SK-N-SH (cell line): Measurements from ENCODE around the gene EDN1. TPM values are rescaled to one million over a fixed set of nuclear protein-coding genes. Genes with fewer than 3 reads are reported as not detected.

ENCODE experiments used
- CTCF ChIA-PET: fragments of 300-600, 350-600 bp; formaldehyde crosslinking; extraction: SDS; loops from one replicate; lab custom pipeline; 2021; lab: Yijun Ruan, JAX
- POLR2A ChIA-PET: fragments of 350-600 bp; sonication (Branson Sonifier 250); formaldehyde crosslinking; extraction: SDS; loops from one replicate; lab custom pipeline; 2020; ENCODE audit warnings: antibody characterized with exemption, inconsistent platforms; lab: Yijun Ruan, JAX
- DNase-seq: peaks from one replicate; pipeline ENCODE4 v3.0.0; 2012
- H2AFZ ChIP-seq: fragments of 200-600 bp; sonication (generic); 2 replicates; pipeline ENCODE4 v1.8.1; 2016; ENCODE audit warnings: antibody characterized with exemption, mild to moderate bottlenecking, low read depth
- H3F3A ChIP-seq: fragments of 200-600 bp; sonication (generic); replicated peaks from 2 replicates; pipeline ENCODE3; 2016; ENCODE audit warnings: antibody characterized with exemption, mild to moderate bottlenecking; ENCODE audit not compliant: insufficient read depth
- H3K27ac ChIP-seq, 2 experiments: fragments of 200-500 bp in 1 of 2; fragments of 200-600 bp in 1 of 2; sonication (Bioruptor generic) in 1 of 2; sonication (generic), shearing (Covaris generic) in 1 of 2; 2 replicates each; pipeline versions ENCODE4 v1.5.1 to v1.6.1; 2014 to 2016; ENCODE audit warnings: low read depth in 2 of 2, inconsistent platforms in 1 of 2, low read length in 1 of 2, mild to moderate bottlenecking in 1 of 2, mixed read lengths in 1 of 2
- H3K27me3 ChIP-seq: fragments of 200-600 bp; sonication (generic), shearing (Covaris generic); 2 replicates; pipeline ENCODE4 v1.6.1; 2016; ENCODE audit warnings: mixed run types; ENCODE audit not compliant: insufficient read depth
- H3K36me3 ChIP-seq, 2 experiments: fragments of 200-500 bp in 1 of 2; fragments of 200-600 bp in 1 of 2; sonication (Bioruptor generic) in 1 of 2; sonication (generic) in 1 of 2; replicated peaks in 1 of 2; 2 replicates each; pipeline versions ENCODE3 to v1.5.1; 2014 to 2016; ENCODE audit warnings: low read length in 1 of 2, mild to moderate bottlenecking in 1 of 2; ENCODE audit not compliant: insufficient read depth in 2 of 2, control insufficient read depth in 1 of 2
- H3K4me1 ChIP-seq, 2 experiments: fragments of 200-500 bp in 1 of 2; fragments of 200-600 bp in 1 of 2; sonication (Bioruptor generic) in 1 of 2; sonication (generic), shearing (Covaris generic) in 1 of 2; 2 replicates each; pipeline versions ENCODE4 v1.5.1 to v1.6.1; 2014 to 2016; ENCODE audit warnings: low read depth in 1 of 2, low read length in 1 of 2, mixed run types in 1 of 2; ENCODE audit not compliant: insufficient read depth in 2 of 2, control insufficient read depth in 1 of 2
- H3K4me2 ChIP-seq: fragments of 200-600 bp; sonication (generic), shearing (Covaris generic); 2 replicates; pipeline ENCODE4 v1.6.1; 2017; ENCODE audit warnings: mixed run types
- H3K4me3 ChIP-seq, 2 experiments: fragments of 200-500 bp in 1 of 2; fragments of 200-600 bp in 1 of 2; sonication (Bioruptor generic) in 1 of 2; sonication (generic), shearing (Covaris generic) in 1 of 2; 2 replicates each; pipeline versions ENCODE4 v1.5.1 to v1.8.1; 2014 to 2016; ENCODE audit warnings: low read depth in 2 of 2, inconsistent platforms in 1 of 2, low read length in 1 of 2, mild to moderate bottlenecking in 1 of 2, mixed read lengths in 1 of 2, moderate library complexity in 1 of 2
- H3K79me2 ChIP-seq: fragments of 200-600 bp; sonication (generic); 2 replicates; pipeline ENCODE4 v1.8.1; 2017; ENCODE audit warnings: mild to moderate bottlenecking; ENCODE audit not compliant: insufficient read depth
- H3K9ac ChIP-seq: fragments of 200-600 bp; sonication (generic); 2 replicates; pipeline ENCODE4 v1.6.1; 2017; ENCODE audit warnings: mixed run types
- H3K9me2 ChIP-seq: fragments of 200-600 bp; sonication (generic); 2 replicates; pipeline ENCODE4 v1.6.1; 2017; ENCODE audit warnings: mixed run types
- H3K9me3 ChIP-seq: fragments of 200-600 bp; sonication (generic); 2 replicates; pipeline ENCODE4 v1.6.1; 2017; ENCODE audit warnings: mixed run types, mild to moderate bottlenecking, moderate library complexity
- H4K20me1 ChIP-seq: fragments of 200-600 bp; sonication (generic); 2 replicates; pipeline ENCODE4 v1.6.1; 2017; ENCODE audit warnings: mild to moderate bottlenecking, mixed run types; ENCODE audit not compliant: insufficient read depth
- CHD2 ChIP-seq: fragments of 150-350 bp; IDR thresholded peaks from 2 replicates; pipeline ENCODE4 v1.6.1; 2018; ENCODE audit warnings: low read length; ENCODE audit not compliant: partially characterized antibody
- ELF1 ChIP-seq: IDR thresholded peaks from 2 replicates; pipeline ENCODE4 v1.4.0; 2012
- EP300 ChIP-seq, 2 experiments: IDR thresholded peaks; 2 replicates each; pipeline versions ENCODE4 v1.4.0 to v1.6.1; 2012; ENCODE audit warnings: borderline replicate concordance in 1 of 2, low read depth in 1 of 2, low read length in 1 of 2
- FOXM1 ChIP-seq: IDR thresholded peaks from 2 replicates; pipeline ENCODE4 v1.4.0; 2012; ENCODE audit warnings: low read depth, mild to moderate bottlenecking
- GATA2 ChIP-seq: sonication (generic); formaldehyde crosslinking; IDR thresholded peaks from 2 replicates; pipeline ENCODE4 v1.5.0; 2020; ENCODE audit warnings: mild to moderate bottlenecking, missing genetic modification reagents
- NRF1 ChIP-seq: IDR thresholded peaks from 2 replicates; pipeline ENCODE4 v1.6.1; 2012; ENCODE audit warnings: low read depth, mild to moderate bottlenecking, low read length
- POLR2AphosphoS5 ChIP-seq: IDR thresholded peaks from 2 replicates; pipeline ENCODE4 v1.6.1; 2012; ENCODE audit warnings: low read depth, low read length
- RAD21 ChIP-seq: IDR thresholded peaks from 2 replicates; pipeline ENCODE4 v1.6.1; 2012; ENCODE audit warnings: mild to moderate bottlenecking, low read length
- RXRA ChIP-seq: IDR thresholded peaks from 2 replicates; pipeline ENCODE4 v1.4.0; 2012; ENCODE audit warnings: low read depth, mild to moderate bottlenecking, borderline replicate concordance
- SIN3A ChIP-seq: IDR thresholded peaks from 2 replicates; pipeline ENCODE4 v1.6.1; 2012; ENCODE audit warnings: low read depth, mild to moderate bottlenecking, low read length, moderate library complexity, borderline replicate concordance
- SMC3 ChIP-seq: IDR thresholded peaks from 2 replicates; pipeline ENCODE4 v1.6.1; 2012; ENCODE audit warnings: low read depth, low read length, improper control_type of control experiment
- TAF1 ChIP-seq: IDR thresholded peaks from 2 replicates; pipeline ENCODE4 v1.6.1; 2012; ENCODE audit warnings: low read depth, mild to moderate bottlenecking, low read length, moderate library complexity, borderline replicate concordance
- YY1 ChIP-seq: IDR thresholded peaks from 2 replicates; pipeline ENCODE4 v1.4.0; 2012; ENCODE audit warnings: low read depth, mild to moderate bottlenecking
- WGBS: methylation state at CpG from one replicate; pipeline ENCODE4 v1.1.6; 2017; ENCODE audit warnings: low lambda C conversion rate; 5-methylcytosine and 5-hydroxymethylcytosine counted together
- polyA plus RNA-seq, 3 experiments: library from polyadenylated mRNA; depleted of rRNA; stranded (reverse); fragments of >200 nt; gene quantifications; 2 replicates each; pipeline ENCODE4 v1.2.3, GENCODE V29; 2012
- TF ChIP-seq, protein P1 (sequence below): fragments of 150-350 bp; IDR thresholded peaks from 2 replicates; pipeline ENCODE4 v1.6.1; 2017; ENCODE audit warnings: antibody characterized with exemption, low read length, low read depth, borderline replicate concordance
- TF ChIP-seq, protein P2 (sequence below): IDR thresholded peaks from 2 replicates; pipeline ENCODE4; 2012
- TF ChIP-seq, protein P3 (sequence below): IDR thresholded peaks from 2 replicates; pipeline ENCODE4 v1.6.1; 2012; ENCODE audit warnings: mild to moderate bottlenecking, low read depth, low read length, moderate library complexity

The EDN1 gene
- polyA plus RNA-seq, 1 of the 3 experiments (the other 2 are of a cell fraction): 1.3 TPM

DNA sequence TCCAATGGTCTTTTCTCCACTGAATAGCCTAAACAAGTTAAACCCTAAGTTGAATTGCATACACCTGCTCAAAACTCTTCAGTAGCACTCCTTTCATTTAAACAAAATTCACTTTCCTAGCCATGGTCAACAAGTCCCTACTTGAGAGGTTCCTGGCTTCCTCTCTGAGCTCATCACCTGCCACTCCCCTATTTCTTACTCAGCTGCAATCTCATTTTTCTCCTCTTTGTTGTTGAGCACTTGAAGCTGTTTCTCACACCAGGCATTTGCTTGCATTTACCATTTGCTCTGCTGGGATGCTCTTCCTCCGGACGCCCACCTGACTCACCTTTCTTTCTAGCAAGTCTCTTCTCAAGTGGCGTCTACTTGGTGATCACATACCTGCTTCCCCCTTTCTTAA lies 38.5 kb downstream of the EDN1 start:
- TF ChIP-seq, protein P1, sequence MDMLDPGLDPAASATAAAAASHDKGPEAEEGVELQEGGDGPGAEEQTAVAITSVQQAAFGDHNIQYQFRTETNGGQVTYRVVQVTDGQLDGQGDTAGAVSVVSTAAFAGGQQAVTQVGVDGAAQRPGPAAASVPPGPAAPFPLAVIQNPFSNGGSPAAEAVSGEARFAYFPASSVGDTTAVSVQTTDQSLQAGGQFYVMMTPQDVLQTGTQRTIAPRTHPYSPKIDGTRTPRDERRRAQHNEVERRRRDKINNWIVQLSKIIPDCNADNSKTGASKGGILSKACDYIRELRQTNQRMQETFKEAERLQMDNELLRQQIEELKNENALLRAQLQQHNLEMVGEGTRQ: no peak
- no peak for TF ChIP-seq EP300 (IDR thresholded peaks at IDR 0.05; ENCODE audit: borderline replicate concordance in 1 of 2, low read depth in 1 of 2, low read length in 1 of 2)
- no peak for TF ChIP-seq POLR2AphosphoS5
- no peak for TF ChIP-seq SMC3
- TF ChIP-seq, protein P2, sequence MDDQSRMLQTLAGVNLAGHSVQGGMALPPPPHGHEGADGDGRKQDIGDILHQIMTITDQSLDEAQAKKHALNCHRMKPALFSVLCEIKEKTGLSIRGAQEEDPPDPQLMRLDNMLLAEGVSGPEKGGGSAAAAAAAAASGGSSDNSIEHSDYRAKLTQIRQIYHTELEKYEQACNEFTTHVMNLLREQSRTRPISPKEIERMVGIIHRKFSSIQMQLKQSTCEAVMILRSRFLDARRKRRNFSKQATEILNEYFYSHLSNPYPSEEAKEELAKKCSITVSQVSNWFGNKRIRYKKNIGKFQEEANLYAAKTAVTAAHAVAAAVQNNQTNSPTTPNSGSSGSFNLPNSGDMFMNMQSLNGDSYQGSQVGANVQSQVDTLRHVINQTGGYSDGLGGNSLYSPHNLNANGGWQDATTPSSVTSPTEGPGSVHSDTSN: no peak
- no peak for TF ChIP-seq RXRA
- no peak for TF ChIP-seq TAF1
- TF ChIP-seq CHD2: no peak
- no peak for TF ChIP-seq ELF1
- TF ChIP-seq SIN3A: no peak
- TF ChIP-seq, protein P3, sequence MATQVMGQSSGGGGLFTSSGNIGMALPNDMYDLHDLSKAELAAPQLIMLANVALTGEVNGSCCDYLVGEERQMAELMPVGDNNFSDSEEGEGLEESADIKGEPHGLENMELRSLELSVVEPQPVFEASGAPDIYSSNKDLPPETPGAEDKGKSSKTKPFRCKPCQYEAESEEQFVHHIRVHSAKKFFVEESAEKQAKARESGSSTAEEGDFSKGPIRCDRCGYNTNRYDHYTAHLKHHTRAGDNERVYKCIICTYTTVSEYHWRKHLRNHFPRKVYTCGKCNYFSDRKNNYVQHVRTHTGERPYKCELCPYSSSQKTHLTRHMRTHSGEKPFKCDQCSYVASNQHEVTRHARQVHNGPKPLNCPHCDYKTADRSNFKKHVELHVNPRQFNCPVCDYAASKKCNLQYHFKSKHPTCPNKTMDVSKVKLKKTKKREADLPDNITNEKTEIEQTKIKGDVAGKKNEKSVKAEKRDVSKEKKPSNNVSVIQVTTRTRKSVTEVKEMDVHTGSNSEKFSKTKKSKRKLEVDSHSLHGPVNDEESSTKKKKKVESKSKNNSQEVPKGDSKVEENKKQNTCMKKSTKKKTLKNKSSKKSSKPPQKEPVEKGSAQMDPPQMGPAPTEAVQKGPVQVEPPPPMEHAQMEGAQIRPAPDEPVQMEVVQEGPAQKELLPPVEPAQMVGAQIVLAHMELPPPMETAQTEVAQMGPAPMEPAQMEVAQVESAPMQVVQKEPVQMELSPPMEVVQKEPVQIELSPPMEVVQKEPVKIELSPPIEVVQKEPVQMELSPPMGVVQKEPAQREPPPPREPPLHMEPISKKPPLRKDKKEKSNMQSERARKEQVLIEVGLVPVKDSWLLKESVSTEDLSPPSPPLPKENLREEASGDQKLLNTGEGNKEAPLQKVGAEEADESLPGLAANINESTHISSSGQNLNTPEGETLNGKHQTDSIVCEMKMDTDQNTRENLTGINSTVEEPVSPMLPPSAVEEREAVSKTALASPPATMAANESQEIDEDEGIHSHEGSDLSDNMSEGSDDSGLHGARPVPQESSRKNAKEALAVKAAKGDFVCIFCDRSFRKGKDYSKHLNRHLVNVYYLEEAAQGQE: no peak
- TF ChIP-seq FOXM1: no peak

DNA sequence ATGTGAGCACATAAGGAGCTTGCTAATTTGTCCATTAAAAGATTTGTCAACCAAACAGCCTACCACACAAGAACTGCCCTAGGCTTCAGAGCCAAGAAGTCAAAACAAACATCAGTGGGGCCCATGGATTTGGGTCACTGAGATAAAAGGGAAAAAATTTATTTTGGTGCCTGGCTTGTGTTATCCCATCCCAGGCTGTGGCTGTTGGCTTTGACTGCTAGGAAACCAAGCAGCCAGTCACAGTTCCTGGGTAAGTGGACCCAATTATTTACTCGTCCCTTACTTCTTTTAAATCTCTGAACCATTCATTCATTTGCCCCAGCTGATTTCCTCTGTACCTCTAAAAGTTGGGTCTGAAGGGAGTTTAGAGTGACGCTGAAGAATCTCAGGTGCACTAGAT lies 41.3 kb downstream of the EDN1 start:
- Histone ChIP-seq H3K4me2 (no peak overlapping the region), H3K27me3 (no peaks in the 10 kb centered on the region), H3K9me3 (no peaks in the 10 kb centered on the region), H3K4me1 (0 out of 4 replicates have a peak, but pooled peaks cover 0 to 8% of the 10 kb centered on the region in 2 experiments), H3K4me3 (no peak overlapping the region), H4K20me1 (no peaks in the 10 kb centered on the region), H3K79me2 (no peaks in the 10 kb centered on the region), H3K9ac (no peak overlapping the region), H3K27ac (no peak overlapping the region), H2AFZ (no peak overlapping the region), H3K9me2 (no peaks in the 10 kb centered on the region), H3K36me3 (no peaks in the 10 kb centered on the region), H3F3A (no peaks in the 10 kb centered on the region)
- CTCF ChIA-PET: interaction anchor here (1.4 to 1.5 kb wide), 2 partner anchors 11 to 275 kb away, joined by 4 to 6 read pairs; no protein-coding TSS in a partner anchor
- WGBS: 53% methylated on average over 2 of the region's 2 CpGs
- DNase-seq: peak; percentile 47
- TF ChIP-seq GATA2: no peak
- TF ChIP-seq NRF1: no peak
- TF ChIP-seq SIN3A: no peak
- TF ChIP-seq CHD2: no peak
- no peak for TF ChIP-seq YY1
- no peak for TF ChIP-seq RAD21
- POLR2A ChIA-PET: no interaction called here

More for the DNA sequence above, 38.5 kb downstream of the EDN1 start:
- Histone ChIP-seq H3K9ac (no peak overlapping the region), H3K36me3 (no peaks in the 10 kb centered on the region), H3K27ac (no peak overlapping the region), H3F3A (no peaks in the 10 kb centered on the region), H2AFZ (no peak overlapping the region), H3K79me2 (no peaks in the 10 kb centered on the region), H3K9me3 (no peaks in the 10 kb centered on the region), H3K4me3 (no peak overlapping the region), H4K20me1 (no peaks in the 10 kb centered on the region), H3K9me2 (no peaks in the 10 kb centered on the region), H3K4me2 (no peak overlapping the region), H3K27me3 (no peaks in the 10 kb centered on the region), H3K4me1 (peaks cover 0 to 19% of the 10 kb centered on the region in 2 experiments; a peak in 1 of 4 replicates)
- ChIA-PET CTCF (no interaction called here), POLR2A (no interaction called here)
- 78% methylated on average over 3 of the region's 3 CpGs for WGBS
- no peak for DNase-seq
